ENCODE measurements around the gene ANKRD23.

ANKRD23 gene

DNA sequence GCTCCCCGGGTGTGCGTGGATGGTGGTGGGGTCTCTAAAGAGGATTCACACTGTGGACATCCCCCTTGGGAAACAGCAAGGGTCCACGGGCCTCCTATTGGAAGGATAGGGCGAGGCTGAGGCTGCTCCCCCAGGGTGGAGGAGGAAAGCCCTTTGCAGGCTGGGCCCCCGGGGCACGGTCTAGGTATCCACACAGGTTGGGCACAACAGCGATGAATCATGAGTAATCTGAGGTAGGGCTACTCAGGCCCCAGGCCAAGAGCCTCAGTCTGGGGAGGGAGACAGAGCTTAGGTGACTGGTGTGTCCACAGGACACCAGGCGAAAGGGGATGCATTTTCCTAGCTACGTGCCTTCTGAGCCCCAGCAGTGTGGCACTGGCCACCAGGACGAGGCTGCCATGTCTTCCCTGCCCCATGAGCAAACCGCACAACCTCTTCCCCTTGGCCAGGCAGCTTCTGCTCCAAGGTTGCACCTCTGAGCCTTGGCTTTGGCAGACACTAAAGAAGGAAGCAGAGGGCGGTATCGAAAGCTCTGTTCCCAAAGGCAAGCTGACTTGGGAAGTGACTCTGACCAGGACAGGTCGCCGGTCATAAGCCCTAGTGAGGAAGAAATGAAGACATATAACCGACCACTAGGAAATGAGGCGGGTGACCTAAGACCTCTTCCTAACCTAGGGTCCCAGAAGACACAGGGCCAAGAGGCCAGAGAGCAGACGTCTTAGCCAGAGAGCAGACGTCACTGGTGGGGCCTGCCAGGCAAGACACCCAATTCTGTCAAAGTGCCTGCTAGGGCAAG, 40.7 kb upstream of the ANKRD23 start:
- no peaks in the 10 kb centered on the region for H3K36me3 ChIP-seq (ENCODE audit: control insufficient read depth in 1 of 2, insufficient read depth in 2 of 2, low read length in 2 of 2)
- H3K79me1 ChIP-seq (ENCODE audit: low read length): peaks cover 80% of the 10 kb centered on the region
- H3K27me3 ChIP-seq (ENCODE audit: insufficient read depth, low read length): no peaks in the 10 kb centered on the region
- peaks cover 85 to 87% of the 10 kb centered on the region in 2 experiments for H3K4me1 ChIP-seq (ENCODE audit: control insufficient read depth in 1 of 2, insufficient read depth in 2 of 2, low read length in 2 of 2)
- no peak overlapping the region for H3K23ac ChIP-seq (ENCODE audit: low read length)
- peak overlapping the region; percentile 73 for H2BK5ac ChIP-seq (ENCODE audit: low read depth, low read length, poor library complexity)
- H3K18ac ChIP-seq (ENCODE audit: low read length): peak overlapping the region; percentile 84
- H4K8ac ChIP-seq (ENCODE audit: low read depth, low read length): peak overlapping the region; percentile 85
- no peak overlapping the region for H4K12ac ChIP-seq (ENCODE audit: low read depth, low read length)
- no peak overlapping the region for H3K4me2 ChIP-seq (ENCODE audit: low read length)
- peak overlapping the region; percentile 3 for H3K4ac ChIP-seq (ENCODE audit: low read depth, low read length)
- DNase-seq: peak; percentile 95 to 97
- H2BK120ac ChIP-seq (ENCODE audit: insufficient read depth, low read length, poor library complexity): peak overlapping the region; percentile 97
- H3K27ac ChIP-seq (ENCODE audit: low read depth, low read length): peak overlapping the region; percentile 89
- H3K4me3 ChIP-seq (ENCODE audit: low read depth, low read length): no peak overlapping the region
- H4K91ac ChIP-seq (ENCODE audit: low read depth, low read length): peak overlapping the region; percentile 95
- peaks cover 2% of the 10 kb centered on the region for H3K9me3 ChIP-seq (ENCODE audit: insufficient read depth, low read depth, low read length)
- WGBS (ENCODE audit: extremely low coverage, insufficient coverage, insufficient read length): no CpG with 5 or more reads among the region's 19 CpGs
- peak overlapping the region; percentile 94 for H2AK5ac ChIP-seq (ENCODE audit: low read length)
- peak overlapping the region; percentile 83 for H3K14ac ChIP-seq (ENCODE audit: low read length)
- peaks cover 37% of the 10 kb centered on the region for H3K79me2 ChIP-seq (ENCODE audit: control insufficient read depth, insufficient read depth, low read length, poor library complexity)
- peak overlapping the region; percentile 12 for H2AFZ ChIP-seq (ENCODE audit: insufficient read depth, low read length, poor library complexity)
- H3K9ac ChIP-seq (ENCODE audit: low read length): no peak overlapping the region
- H2BK12ac ChIP-seq (ENCODE audit: low read length): peak overlapping the region; percentile 63

DNA sequence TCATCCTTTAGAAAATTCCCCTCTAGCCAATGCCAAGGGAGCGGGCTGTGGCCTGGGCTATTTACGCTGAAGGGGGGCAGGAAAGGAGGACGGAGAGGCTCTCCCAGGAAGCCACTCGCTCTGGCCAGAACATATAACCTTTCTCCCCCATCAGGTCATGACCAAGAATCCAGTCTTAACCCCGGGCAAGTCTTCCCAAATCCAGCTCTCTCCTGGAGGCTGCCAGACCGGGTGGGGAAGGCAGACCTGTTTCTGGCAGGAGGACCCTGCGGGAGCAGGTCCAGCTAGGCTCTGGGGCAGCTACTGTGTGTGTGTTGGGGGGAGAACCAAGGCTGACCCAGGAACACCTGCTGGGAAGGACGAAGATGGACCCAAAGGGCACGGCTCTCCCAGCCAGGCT, 39.5 kb upstream of the ANKRD23 start:
- peak overlapping the region; percentile 73 for H2BK5ac ChIP-seq (ENCODE audit: low read depth, low read length, poor library complexity)
- H3K79me2 ChIP-seq (ENCODE audit: control insufficient read depth, insufficient read depth, low read length, poor library complexity): peaks cover 36% of the 10 kb centered on the region
- H3K9me3 ChIP-seq (ENCODE audit: insufficient read depth, low read depth, low read length): peaks cover 3% of the 10 kb centered on the region
- H2BK120ac ChIP-seq (ENCODE audit: insufficient read depth, low read length, poor library complexity): peak overlapping the region; percentile 97
- H3K4me2 ChIP-seq (ENCODE audit: low read length): no peak overlapping the region
- peak overlapping the region; percentile 94 for H2AK5ac ChIP-seq (ENCODE audit: low read length)
- H4K91ac ChIP-seq (ENCODE audit: low read depth, low read length): peak overlapping the region; percentile 95
- H3K9ac ChIP-seq (ENCODE audit: low read length): no peak overlapping the region
- peak overlapping the region; percentile 3 for H3K4ac ChIP-seq (ENCODE audit: low read depth, low read length)
- H3K14ac ChIP-seq (ENCODE audit: low read length): peak overlapping the region; percentile 83
- peaks cover 79 to 80% of the 10 kb centered on the region in 2 experiments for H3K4me1 ChIP-seq (ENCODE audit: control insufficient read depth in 1 of 2, insufficient read depth in 2 of 2, low read length in 2 of 2)
- no peaks in the 10 kb centered on the region for H3K27me3 ChIP-seq (ENCODE audit: insufficient read depth, low read length)
- H2AFZ ChIP-seq (ENCODE audit: insufficient read depth, low read length, poor library complexity): peak overlapping the region; percentile 42
- H3K18ac ChIP-seq (ENCODE audit: low read length): peak overlapping the region; percentile 84
- peak overlapping the region; percentile 89 for H3K27ac ChIP-seq (ENCODE audit: low read depth, low read length)
- no peak overlapping the region for H3K23ac ChIP-seq (ENCODE audit: low read length)
- peak overlapping the region; percentile 85 for H4K8ac ChIP-seq (ENCODE audit: low read depth, low read length)
- peaks cover 81% of the 10 kb centered on the region for H3K79me1 ChIP-seq (ENCODE audit: low read length)
- peak overlapping the region; percentile 26 for H3K4me3 ChIP-seq (ENCODE audit: low read depth, low read length)
- WGBS (ENCODE audit: extremely low coverage, insufficient coverage, insufficient read length): no CpG with 5 or more reads among the region's 9 CpGs
- no peak overlapping the region for H4K12ac ChIP-seq (ENCODE audit: low read depth, low read length)
- H3K36me3 ChIP-seq (ENCODE audit: control insufficient read depth in 1 of 2, insufficient read depth in 2 of 2, low read length in 2 of 2): no peaks in the 10 kb centered on the region
- peak; percentile 73 to 85 for DNase-seq
- H2BK12ac ChIP-seq (ENCODE audit: low read length): peak overlapping the region; percentile 63

DNA sequence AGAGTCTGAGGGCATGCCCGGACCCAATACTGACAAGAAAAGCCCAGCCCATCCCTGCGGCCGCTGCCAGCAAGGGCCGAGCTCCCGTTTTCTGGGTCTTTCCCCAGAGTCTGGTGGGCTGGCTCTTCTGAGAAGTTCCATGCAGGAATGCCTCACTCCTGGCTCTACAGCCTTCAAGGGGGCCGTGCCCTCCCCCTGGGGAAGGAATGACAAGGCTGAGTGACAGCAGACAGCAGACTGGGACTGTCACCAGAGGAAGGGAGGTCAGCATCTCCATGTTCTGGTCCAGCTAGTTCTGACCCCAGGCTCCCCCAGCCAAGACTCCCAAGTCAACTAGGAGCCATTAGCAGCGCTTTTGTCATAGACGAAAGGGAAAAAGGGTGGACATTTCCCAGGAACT, 39.1 kb upstream of the ANKRD23 start:
- peak overlapping the region; percentile 83 for H4K8ac ChIP-seq (ENCODE audit: low read depth, low read length)
- peak overlapping the region; percentile 89 for H3K27ac ChIP-seq (ENCODE audit: low read depth, low read length)
- H3K27me3 ChIP-seq (ENCODE audit: insufficient read depth, low read length): no peaks in the 10 kb centered on the region
- H4K91ac ChIP-seq (ENCODE audit: low read depth, low read length): peak overlapping the region; percentile 95
- WGBS (ENCODE audit: extremely low coverage, insufficient coverage, insufficient read length): no CpG with 5 or more reads among the region's 8 CpGs
- H3K9me3 ChIP-seq (ENCODE audit: insufficient read depth, low read depth, low read length): peaks cover 4% of the 10 kb centered on the region
- peak overlapping the region; percentile 37 for H2AK5ac ChIP-seq (ENCODE audit: low read length)
- peak overlapping the region; percentile 32 for H4K12ac ChIP-seq (ENCODE audit: low read depth, low read length)
- no peak overlapping the region for H3K23ac ChIP-seq (ENCODE audit: low read length)
- H3K79me1 ChIP-seq (ENCODE audit: low read length): peaks cover 79% of the 10 kb centered on the region
- DNase-seq: peak in 1 of 2 donors; percentile 58
- peak overlapping the region; percentile 60 for H3K14ac ChIP-seq (ENCODE audit: low read length)
- peak overlapping the region; percentile 32 for H2AFZ ChIP-seq (ENCODE audit: insufficient read depth, low read length, poor library complexity)
- H3K4me2 ChIP-seq (ENCODE audit: low read length): no peak overlapping the region
- H3K4me1 ChIP-seq (ENCODE audit: control insufficient read depth in 1 of 2, insufficient read depth in 2 of 2, low read length in 2 of 2): peaks cover 75 to 78% of the 10 kb centered on the region in 2 experiments
- H2BK5ac ChIP-seq (ENCODE audit: low read depth, low read length, poor library complexity): peak overlapping the region; percentile 73
- peaks cover 35% of the 10 kb centered on the region for H3K79me2 ChIP-seq (ENCODE audit: control insufficient read depth, insufficient read depth, low read length, poor library complexity)
- H2BK12ac ChIP-seq (ENCODE audit: low read length): peak overlapping the region; percentile 74
- peak overlapping the region; percentile 97 for H2BK120ac ChIP-seq (ENCODE audit: insufficient read depth, low read length, poor library complexity)
- H3K9ac ChIP-seq (ENCODE audit: low read length): no peak overlapping the region
- H3K36me3 ChIP-seq (ENCODE audit: control insufficient read depth in 1 of 2, insufficient read depth in 2 of 2, low read length in 2 of 2): no peaks in the 10 kb centered on the region
- H3K18ac ChIP-seq (ENCODE audit: low read length): peak overlapping the region; percentile 58
- H3K4me3 ChIP-seq (ENCODE audit: low read depth, low read length): no peak overlapping the region
- H3K4ac ChIP-seq (ENCODE audit: low read depth, low read length): peak overlapping the region; percentile 41

DNA sequence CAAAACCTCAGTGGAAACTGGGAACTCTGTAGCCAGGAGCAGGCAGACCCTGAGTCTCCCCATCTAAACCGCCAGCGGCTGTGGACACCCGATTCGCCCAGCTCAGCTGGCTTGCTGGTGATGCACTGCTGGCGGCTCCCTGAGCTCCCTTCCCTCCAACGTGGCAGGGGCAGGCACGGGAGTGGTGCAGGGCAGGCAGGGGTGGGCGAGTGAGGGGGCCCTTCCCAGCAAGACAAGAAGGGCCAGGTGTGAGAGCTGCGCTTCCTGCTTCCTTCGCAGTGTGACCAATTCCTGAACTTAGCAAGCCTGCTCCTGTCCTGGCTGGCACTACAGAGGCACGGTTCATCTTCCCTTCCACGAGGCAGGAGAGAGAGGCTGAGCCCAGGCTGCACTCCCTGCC, 38.4 kb upstream of the ANKRD23 start:
- no CpG with 5 or more reads among the region's 12 CpGs for whole genome bisulfite sequencing (ENCODE audit: extremely low coverage, insufficient coverage, insufficient read length)
- Histone ChIP-seq H2BK120ac (ENCODE audit: insufficient read depth, low read length, poor library complexity) (peak overlapping the region; percentile 97), H3K36me3 (ENCODE audit: control insufficient read depth in 1 of 2, insufficient read depth in 2 of 2, low read length in 2 of 2) (no peaks in the 10 kb centered on the region), H2BK5ac (ENCODE audit: low read depth, low read length, poor library complexity) (peak overlapping the region; percentile 73), H3K4me2 (ENCODE audit: low read length) (peak overlapping the region; percentile 54), H3K79me1 (ENCODE audit: low read length) (peaks cover 75% of the 10 kb centered on the region), H3K14ac (ENCODE audit: low read length) (peak overlapping the region; percentile 60), H3K9ac (ENCODE audit: low read length) (no peak overlapping the region), H3K4ac (ENCODE audit: low read depth, low read length) (peak overlapping the region; percentile 41), H3K27me3 (ENCODE audit: insufficient read depth, low read length) (no peaks in the 10 kb centered on the region), H3K79me2 (ENCODE audit: control insufficient read depth, insufficient read depth, low read length, poor library complexity) (peaks cover 35% of the 10 kb centered on the region), H3K9me3 (ENCODE audit: insufficient read depth, low read depth, low read length) (peaks cover 4% of the 10 kb centered on the region), H3K18ac (ENCODE audit: low read length) (peak overlapping the region; percentile 58), H4K12ac (ENCODE audit: low read depth, low read length) (peak overlapping the region; percentile 22), H3K4me3 (ENCODE audit: low read depth, low read length) (no peak overlapping the region), H2BK12ac (ENCODE audit: low read length) (peak overlapping the region; percentile 74), H2AFZ (ENCODE audit: insufficient read depth, low read length, poor library complexity) (peak overlapping the region; percentile 8), H4K8ac (ENCODE audit: low read depth, low read length) (peak overlapping the region; percentile 83), H3K4me1 (ENCODE audit: control insufficient read depth in 1 of 2, insufficient read depth in 2 of 2, low read length in 2 of 2) (peaks cover 72 to 75% of the 10 kb centered on the region in 2 experiments), H2AK5ac (ENCODE audit: low read length) (peak overlapping the region; percentile 37), H3K27ac (ENCODE audit: low read depth, low read length) (peak overlapping the region; percentile 89), H3K23ac (ENCODE audit: low read length) (no peak overlapping the region), H4K91ac (ENCODE audit: low read depth, low read length) (peak overlapping the region; percentile 95)
- peak; percentile 41 to 47 for DNase-seq

Measured in trophoblast cell (in vitro differentiated cells and primary cell).